HepG2 (cell line): Measurements from ENCODE around the gene CPSF7. TPM values are rescaled to one million over a fixed set of nuclear protein-coding genes. Genes with fewer than 3 reads are reported as not detected.

ENCODE experiments used
- CC2D1A ChIP-seq: sonication (generic); formaldehyde crosslinking; IDR thresholded peaks from 2 replicates; pipeline ENCODE4 v1.8.1; 2023; ENCODE audit warnings: mild to moderate bottlenecking, missing genetic modification reagents
- E2F1 ChIP-seq: sonication (generic); formaldehyde crosslinking; IDR thresholded peaks from 2 replicates; pipeline ENCODE4 v1.5.0; 2020; ENCODE audit warnings: missing genetic modification reagents
- FOXJ3 ChIP-seq: sonication (generic); formaldehyde crosslinking; IDR thresholded peaks from 2 replicates; pipeline ENCODE4 v1.4.0; 2020; ENCODE audit warnings: missing genetic modification reagents, mild to moderate bottlenecking, borderline replicate concordance
- GABPA ChIP-seq, 2 experiments: IDR thresholded peaks; 2 replicates each; pipeline ENCODE4 v1.6.1; 2011 to 2016; ENCODE audit warnings: low read depth in 2 of 2, low read length in 1 of 2, missing biosample characterization in 1 of 2, missing genetic modification characterization in 1 of 2
- GTF2F1 ChIP-seq: fragments of 150-350 bp; IDR thresholded peaks from 2 replicates; pipeline ENCODE4 v1.6.1; 2014; ENCODE audit warnings: low read length
- HHEX ChIP-seq: IDR thresholded peaks from 2 replicates; pipeline ENCODE4 v1.6.1; 2016; ENCODE audit warnings: control low read depth
- KDM5A ChIP-seq: fragments of 200-600 bp; sonication (generic); IDR thresholded peaks from 2 replicates; pipeline ENCODE4 v1.7.0; 2018; ENCODE audit warnings: antibody characterized with exemption, mild to moderate bottlenecking, low read length, borderline replicate concordance
- MIXL1 ChIP-seq: IDR thresholded peaks from 2 replicates; pipeline ENCODE4 v1.6.1; 2016
- PAX8 ChIP-seq: sonication (generic); formaldehyde crosslinking; IDR thresholded peaks from 2 replicates; pipeline ENCODE4 v1.8.0; 2022; ENCODE audit warnings: mild to moderate bottlenecking, missing genetic modification reagents, borderline replicate concordance
- PLSCR1 ChIP-seq: sonication (generic); formaldehyde crosslinking; IDR thresholded peaks from 2 replicates; pipeline ENCODE4 v1.5.0; 2020; ENCODE audit warnings: missing genetic modification reagents, mild to moderate bottlenecking, borderline replicate concordance
- SAP130 ChIP-seq: IDR thresholded peaks from 2 replicates; pipeline ENCODE4 v1.6.1; 2016; ENCODE audit warnings: low read depth
- SMARCC2 ChIP-seq: fragments of 450-650 bp; IDR thresholded peaks from 2 replicates; pipeline ENCODE4 v1.6.1; 2017; ENCODE audit warnings: antibody characterized with exemption, mild to moderate bottlenecking
- SNAPC2 ChIP-seq: sonication (generic); formaldehyde crosslinking; IDR thresholded peaks from 2 replicates; pipeline ENCODE4 v1.8.1; 2022; ENCODE audit warnings: mild to moderate bottlenecking, missing genetic modification reagents
- SRSF1 ChIP-seq: fragments of 200-400 bp; formaldehyde crosslinking; optimal IDR thresholded peaks from 2 replicates; pipeline ENCODE3; 2017; ENCODE audit warnings: mild to moderate bottlenecking, low read depth, low read length, moderate library complexity
- SRSF9 ChIP-seq: fragments of 200-400 bp; formaldehyde crosslinking; IDR thresholded peaks from 2 replicates; pipeline ENCODE4 v1.6.1; 2018; ENCODE audit warnings: borderline replicate concordance, mild to moderate bottlenecking, low read depth, low read length; ENCODE audit not compliant: insufficient read depth, poor library complexity, severe bottlenecking
- ZBTB7B ChIP-seq: sonication (generic); formaldehyde crosslinking; IDR thresholded peaks from 2 replicates; pipeline ENCODE4 v1.4.0; 2020; ENCODE audit warnings: missing genetic modification reagents
- ZFP82 ChIP-seq: sonication (generic); formaldehyde crosslinking; IDR thresholded peaks from 2 replicates; pipeline ENCODE4 v1.5.1; 2020; ENCODE audit warnings: mild to moderate bottlenecking, missing genetic modification reagents, borderline replicate concordance
- ZNF292 ChIP-seq: sonication (generic); formaldehyde crosslinking; IDR thresholded peaks from 2 replicates; pipeline ENCODE4 v1.8.1; 2022; ENCODE audit warnings: mild to moderate bottlenecking, low read depth, missing genetic modification reagents, borderline replicate concordance
- ZNF672 ChIP-seq: sonication (generic); formaldehyde crosslinking; IDR thresholded peaks from 2 replicates; pipeline ENCODE4 v1.8.1; 2022; ENCODE audit warnings: missing genetic modification reagents
- ZNF841 ChIP-seq: sonication (generic); formaldehyde crosslinking; IDR thresholded peaks from 2 replicates; pipeline ENCODE4 v1.8.1; 2023; ENCODE audit warnings: missing genetic modification reagents, borderline replicate concordance
- ZNF891 ChIP-seq: sonication (generic); formaldehyde crosslinking; IDR thresholded peaks from 2 replicates; pipeline ENCODE4 v1.5.0; 2020; ENCODE audit warnings: mild to moderate bottlenecking, missing genetic modification reagents
- ZZZ3 ChIP-seq: sonication (generic); formaldehyde crosslinking; IDR thresholded peaks from 2 replicates; pipeline ENCODE4 v1.4.0; 2020; ENCODE audit warnings: missing genetic modification reagents, mild to moderate bottlenecking, borderline replicate concordance
- polyA plus RNA-seq, 8 experiments: library from polyadenylated mRNA; depleted of rRNA in 3 of 8; stranded (reverse) in 7 of 8; unstranded in 1 of 8; fragments of >200 nt; fragmentation: Illumina TruSeq in 4 of 8; extraction: Trizol in 4 of 8; gene quantifications; 2 replicates each; pipeline versions ENCODE4 v1.2.1 to v1.2.3, GENCODE V29; 2011 to 2016; ENCODE audit warnings: low read depth in 4 of 8, missing spikeins in 1 of 8, mixed read lengths in 1 of 8; ENCODE audit not compliant: insufficient read depth in 1 of 8
- total RNA-seq, 5 experiments: library from RNA; depleted of rRNA; stranded (reverse); fragments of >200 nt; fragmentation: Illumina TruSeq; extraction: Trizol; gene quantifications; 2 replicates each; pipeline ENCODE4 v1.2.3, GENCODE V29; 2016; ENCODE audit warnings: low read depth in 1 of 5
- TF ChIP-seq, protein P1 (sequence below): sonication (generic); formaldehyde crosslinking; IDR thresholded peaks from 2 replicates; pipeline ENCODE4 v1.8.1; 2022; ENCODE audit warnings: mild to moderate bottlenecking, missing genetic modification reagents
- TF ChIP-seq, protein P2 (sequence below): sonication (generic); formaldehyde crosslinking; IDR thresholded peaks from 2 replicates; pipeline ENCODE4 v1.5.0; 2020; ENCODE audit warnings: missing genetic modification reagents, mild to moderate bottlenecking, borderline replicate concordance
- TF ChIP-seq, protein P3 (sequence below): sonication (generic); formaldehyde crosslinking; IDR thresholded peaks from 2 replicates; pipeline ENCODE4 v1.8.1; 2023; ENCODE audit warnings: missing genetic modification reagents, mild to moderate bottlenecking, borderline replicate concordance
- TF ChIP-seq, protein P4 (sequence below): IDR thresholded peaks from 2 replicates; pipeline ENCODE4 v1.6.1; 2012; ENCODE audit warnings: inconsistent platforms
- TF ChIP-seq, protein P5 (sequence below): sonication (generic); formaldehyde crosslinking; IDR thresholded peaks from 2 replicates; pipeline ENCODE4 v1.4.0; 2020; ENCODE audit warnings: mild to moderate bottlenecking, missing genetic modification reagents

The CPSF7 gene
- total and polyA plus RNA-seq, 2 of the 13 experiments (the other 11 are each of a cell fraction or from before 2014, with no cell fraction given), result 34.1 to 36.8 TPM

DNA sequence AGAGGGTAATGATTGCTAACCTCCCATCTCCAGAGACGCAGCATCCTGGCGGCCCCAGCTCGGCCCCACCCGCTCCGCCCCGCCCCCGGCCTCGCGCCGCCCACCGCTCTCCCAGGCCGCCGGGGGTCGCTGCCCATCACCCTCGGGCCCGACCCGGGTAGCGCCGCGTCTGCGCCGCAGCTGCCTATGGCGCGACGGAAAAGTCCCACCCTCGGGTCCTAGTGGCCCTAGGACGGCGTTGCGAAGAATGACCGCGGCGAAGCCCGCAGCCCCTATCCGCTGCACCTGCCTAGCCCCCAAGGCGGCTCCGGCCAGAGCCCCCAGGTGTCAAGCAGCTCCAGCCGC, 457 bp downstream of the CPSF7 start (continued):
- TF ChIP-seq E2F1 (CRISPR knock-in tag), result no peak
- TF ChIP-seq, protein P1, sequence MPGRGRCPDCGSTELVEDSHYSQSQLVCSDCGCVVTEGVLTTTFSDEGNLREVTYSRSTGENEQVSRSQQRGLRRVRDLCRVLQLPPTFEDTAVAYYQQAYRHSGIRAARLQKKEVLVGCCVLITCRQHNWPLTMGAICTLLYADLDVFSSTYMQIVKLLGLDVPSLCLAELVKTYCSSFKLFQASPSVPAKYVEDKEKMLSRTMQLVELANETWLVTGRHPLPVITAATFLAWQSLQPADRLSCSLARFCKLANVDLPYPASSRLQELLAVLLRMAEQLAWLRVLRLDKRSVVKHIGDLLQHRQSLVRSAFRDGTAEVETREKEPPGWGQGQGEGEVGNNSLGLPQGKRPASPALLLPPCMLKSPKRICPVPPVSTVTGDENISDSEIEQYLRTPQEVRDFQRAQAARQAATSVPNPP, result peak; percentile 10; the same call in 1 of the 2 replicates
- peak; percentile 40; the same call in 1 of the 2 replicates for TF ChIP-seq ZBTB7B (CRISPR knock-in tag)
- TF ChIP-seq, protein P2, sequence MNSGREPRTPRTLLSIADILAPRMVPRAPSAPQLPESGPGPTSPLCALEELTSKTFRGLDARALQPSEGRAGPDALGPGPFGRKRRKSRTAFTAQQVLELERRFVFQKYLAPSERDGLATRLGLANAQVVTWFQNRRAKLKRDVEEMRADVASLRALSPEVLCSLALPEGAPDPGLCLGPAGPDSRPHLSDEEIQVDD, result peak; percentile 80; the same call in 1 of the 2 replicates
- no peak for TF ChIP-seq ZNF841 (CRISPR knock-in tag)
- TF ChIP-seq ZFP82 (CRISPR knock-in tag), result no peak
- TF ChIP-seq SRSF9, result no peak
- peak; percentile 10; the same call in 1 of the 2 replicates for TF ChIP-seq ZNF672 (CRISPR knock-in tag)
- TF ChIP-seq, protein P3, sequence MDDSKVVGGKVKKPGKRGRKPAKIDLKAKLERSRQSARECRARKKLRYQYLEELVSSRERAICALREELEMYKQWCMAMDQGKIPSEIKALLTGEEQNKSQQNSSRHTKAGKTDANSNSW, result 0 out of 2 replicates have a peak, but pooled peaks have one; percentile 90
- no peak for TF ChIP-seq CC2D1A (CRISPR knock-in tag)
- TF ChIP-seq SMARCC2, result no peak
- no peak for TF ChIP-seq ZNF891 (CRISPR knock-in tag)
- TF ChIP-seq SAP130, result no peak
- TF ChIP-seq PLSCR1 (CRISPR knock-in tag), result no peak
- no peak for TF ChIP-seq HHEX (CRISPR knock-in tag)
- TF ChIP-seq, protein P4, sequence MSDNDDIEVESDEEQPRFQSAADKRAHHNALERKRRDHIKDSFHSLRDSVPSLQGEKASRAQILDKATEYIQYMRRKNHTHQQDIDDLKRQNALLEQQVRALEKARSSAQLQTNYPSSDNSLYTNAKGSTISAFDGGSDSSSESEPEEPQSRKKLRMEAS, result no peak
- no peak for TF ChIP-seq MIXL1 (CRISPR knock-in tag)
- TF ChIP-seq GTF2F1, result no peak
- no peak for TF ChIP-seq SNAPC2 (CRISPR knock-in tag)
- no peak for TF ChIP-seq SRSF1
- TF ChIP-seq GABPA (IDR thresholded peaks at IDR 0.05; ENCODE audit: low read depth, low read length), result peak; percentile 34; the same call in 1 of the 2 replicates
- TF ChIP-seq GABPA (CRISPR knock-in tag; IDR thresholded peaks at IDR 0.05; ENCODE audit: low read depth), result no peak
- no peak for TF ChIP-seq KDM5A
- no peak for TF ChIP-seq ZNF292
- 0 out of 2 replicates have a peak, but pooled peaks have one; percentile 4 for TF ChIP-seq PAX8 (CRISPR knock-in tag)
- 0 out of 2 replicates have a peak, but pooled peaks have one; percentile 64 for TF ChIP-seq ZZZ3
- TF ChIP-seq, protein P5, sequence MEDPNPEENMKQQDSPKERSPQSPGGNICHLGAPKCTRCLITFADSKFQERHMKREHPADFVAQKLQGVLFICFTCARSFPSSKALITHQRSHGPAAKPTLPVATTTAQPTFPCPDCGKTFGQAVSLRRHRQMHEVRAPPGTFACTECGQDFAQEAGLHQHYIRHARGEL (CRISPR knock-in tag), result no peak
- TF ChIP-seq FOXJ3 (CRISPR knock-in tag), result no peak
